K562 (cell line): ENCODE data around the gene CDH18. TPM values are rescaled to one million over a fixed set of nuclear protein-coding genes. Genes with fewer than 3 reads are reported as not detected.

ENCODE experiments used
- ATAC-seq: fragments of 200-7000 bp; cut with Tn5 transposase; 3 replicates; pipeline ENCODE4 v1.9.1; 2020; ENCODE audit warnings: moderate library complexity
- BruUV-seq: library from RNA; stranded (reverse); fragments of 400-500 nt; replicated peaks from 2 replicates; lab custom pipeline; 2021; lab: Mats Ljungman, UMichigan
- CTCF ChIA-PET: fragments of 300-600 bp; formaldehyde crosslinking; extraction: SDS; loops from one replicate; lab custom pipeline; 2021; ENCODE audit warnings: low intra/inter-chr PET ratio; lab: Yijun Ruan, JAX
- POLR2A ChIA-PET: fragments of 300-600, 350-650 bp; sonication (Branson Sonifier 250); formaldehyde crosslinking; extraction: SDS; loops from one replicate; lab custom pipeline; 2021; ENCODE audit warnings: antibody characterized with exemption, inconsistent platforms; lab: Yijun Ruan, JAX
- DNase-seq, 4 experiments: peaks; one replicate each; pipeline versions ENCODE4 v3.0.0 to v3.0.0-alpha.2; 2011 to 2018; ENCODE audit warnings: low spot score in 3 of 4, mixed read lengths in 3 of 4; ENCODE audit errors: extremely low read depth in 1 of 4
- FAIRE-seq: peaks from 2 replicates; lab custom pipeline; 2011; peaks lifted over from hg19 to GRCh38; lab: Jason Lieb, UNC
- H2AFZ ChIP-seq: 2 replicates; pipeline ENCODE4 v1.6.0; 2011; ENCODE audit warnings: low read depth, low read length, control low read depth, inconsistent platforms
- H3K27ac ChIP-seq: fragments of 200-600 bp; 3 replicates; pipeline ENCODE4 v1.8.0; 2011; ENCODE audit warnings: low read depth, mild to moderate bottlenecking, control low read depth, inconsistent platforms, low read length, moderate library complexity, mixed read lengths; ENCODE audit errors: extremely low read depth
- H3K27me3 ChIP-seq, 2 experiments: fragments of 300-600 bp in 1 of 2; 2 replicates in 1 of 2; 3 replicates in 1 of 2; pipeline versions ENCODE4 v1.6.0 to v1.8.0; 2011; ENCODE audit warnings: inconsistent platforms in 2 of 2, low read length in 2 of 2, mild to moderate bottlenecking in 1 of 2, mixed read lengths in 1 of 2, moderate library complexity in 1 of 2; ENCODE audit not compliant: control insufficient read depth in 2 of 2, insufficient read depth in 2 of 2
- H3K36me3 ChIP-seq: fragments of 300-600 bp; 3 replicates; pipeline ENCODE4 v1.8.0; 2011; ENCODE audit warnings: mild to moderate bottlenecking, low read length, inconsistent platforms; ENCODE audit not compliant: control insufficient read depth, insufficient read depth
- H3K4me1 ChIP-seq, 2 experiments: fragments of 200-600 bp in 1 of 2; replicated peaks in 1 of 2; 2 replicates in 1 of 2; 3 replicates in 1 of 2; pipeline versions ENCODE4 v1.5.1 to v1.8.0; 2011; ENCODE audit warnings: inconsistent platforms in 2 of 2, low read length in 2 of 2, mild to moderate bottlenecking in 1 of 2, mixed read lengths in 1 of 2, moderate library complexity in 1 of 2; ENCODE audit not compliant: control insufficient read depth in 2 of 2, insufficient read depth in 2 of 2
- H3K4me2 ChIP-seq: 2 replicates; pipeline ENCODE4 v1.6.1; 2011; ENCODE audit warnings: low read length, control low read depth, inconsistent platforms, mixed read lengths; ENCODE audit not compliant: insufficient read depth
- H3K4me3 ChIP-seq: fragments of 200-600 bp; sonication (generic), shearing (Covaris generic); 2 replicates; pipeline ENCODE4 v1.5.1; 2016; ENCODE audit warnings: control low read depth, inconsistent platforms
- H3K79me2 ChIP-seq: fragments of 200-600 bp; 3 replicates; pipeline ENCODE4 v1.8.0; 2011; ENCODE audit warnings: low read length, inconsistent platforms; ENCODE audit not compliant: control insufficient read depth, insufficient read depth
- H3K9ac ChIP-seq, 2 experiments: 2 replicates each; pipeline versions ENCODE4 v1.6.0 to v1.6.1; 2011; ENCODE audit warnings: low read depth in 2 of 2, low read length in 2 of 2, control low read depth in 1 of 2, inconsistent platforms in 1 of 2, mild to moderate bottlenecking in 1 of 2, mixed read lengths in 1 of 2; ENCODE audit not compliant: insufficient read depth in 1 of 2
- H3K9me1 ChIP-seq: one replicate; pipeline ENCODE4 v1.6.0; 2011; ENCODE audit warnings: inconsistent platforms, mild to moderate bottlenecking, low read length, moderate library complexity; ENCODE audit not compliant: control insufficient read depth, insufficient read depth
- H3K9me3 ChIP-seq: replicated peaks from 2 replicates; pipeline ENCODE4 v1.5.1; 2011; ENCODE audit warnings: low read depth, low read length, inconsistent platforms; ENCODE audit not compliant: control insufficient read depth, insufficient read depth
- H4K20me1 ChIP-seq: replicated peaks from 2 replicates; pipeline ENCODE4 v1.6.1; 2011; ENCODE audit warnings: low read length, inconsistent platforms, mixed read lengths; ENCODE audit not compliant: control insufficient read depth, insufficient read depth
- HNRNPL ChIP-seq: fragments of 200-400 bp; formaldehyde crosslinking; IDR thresholded peaks from 2 replicates; pipeline ENCODE4 v1.6.1; 2017; ENCODE audit warnings: low read depth, mild to moderate bottlenecking, low read length
- KLF6 ChIP-seq: fragments of 250-450 bp; sonication (Bioruptor Pico); IDR thresholded peaks from 2 replicates; pipeline ENCODE4 v1.4.0; 2020; ENCODE audit warnings: mild to moderate bottlenecking, moderate library complexity, borderline replicate concordance
- RBM17 ChIP-seq: fragments of 200-400 bp; formaldehyde crosslinking; IDR thresholded peaks from 2 replicates; pipeline ENCODE4 v1.6.1; 2017; ENCODE audit warnings: low read depth, mild to moderate bottlenecking, low read length, borderline replicate concordance
- ZNF316 ChIP-seq: fragments of 450-650 bp; IDR thresholded peaks from 2 replicates; pipeline ENCODE4 v1.6.1; 2016
- ZNF77 ChIP-seq: fragments of 250-450 bp; sonication (Bioruptor Pico); IDR thresholded peaks from 2 replicates; pipeline ENCODE4 v1.5.0; 2020
- WGBS: fragments of 100-300 bp; shearing (Covaris generic); methylation state at CpG from one replicate; pipeline ENCODE4 v1.1.6; 2016; ENCODE audit warnings: low coverage, mixed read lengths; ENCODE audit not compliant: insufficient coverage; ENCODE audit errors: missing lambda C conversion rate; 5-methylcytosine and 5-hydroxymethylcytosine counted together
- in situ Hi-C: fragments of 300-500 bp; cut with MboI; formaldehyde crosslinking; loops from 4 replicates; pipeline ENCODE4 v1.15.0; 2018; ENCODE audit warnings: inconsistent platforms, mixed read lengths
- intact Hi-C: fragments of 100-400 bp; cut with micrococcal nuclease; formaldehyde crosslinking; loops from 2 replicates; pipeline ENCODE4 v1.14.2; 2022
- polyA plus RNA-seq, 8 experiments: library from polyadenylated mRNA; depleted of rRNA in 4 of 8; stranded (reverse) in 5 of 8; unstranded in 3 of 8; fragments of >200 nt; fragmentation: Nextera tagmentation in 2 of 8; fragmentation: Illumina TruSeq in 1 of 8; extraction: Ambion mirVana in 2 of 8; extraction: Trizol in 1 of 8; gene quantifications; 2 replicates each; pipeline versions ENCODE4 v1.2.1 to v1.2.3, GENCODE V29; 2011 to 2014; ENCODE audit warnings: inconsistent platforms in 1 of 8, missing spikeins in 1 of 8
- total RNA-seq, 7 experiments: library from RNA; depleted of rRNA in 6 of 7; stranded (reverse); fragments of >200 nt in 6 of 7; fragmentation: Illumina TruSeq in 2 of 7; extraction: Trizol in 2 of 7; gene quantifications; 2 replicates each; pipeline versions ENCODE4 v1.2.1 to v1.2.3, GENCODE V29; 2011 to 2021; ENCODE audit warnings: low replicate concordance in 1 of 7

Gene CDH18
- total and polyA plus RNA-seq, 9 of the 15 experiments (the other 6 are each of a cell fraction or from before 2014, with no cell fraction given): 0.18 to 1.4 (median 0.31) TPM

DNA sequence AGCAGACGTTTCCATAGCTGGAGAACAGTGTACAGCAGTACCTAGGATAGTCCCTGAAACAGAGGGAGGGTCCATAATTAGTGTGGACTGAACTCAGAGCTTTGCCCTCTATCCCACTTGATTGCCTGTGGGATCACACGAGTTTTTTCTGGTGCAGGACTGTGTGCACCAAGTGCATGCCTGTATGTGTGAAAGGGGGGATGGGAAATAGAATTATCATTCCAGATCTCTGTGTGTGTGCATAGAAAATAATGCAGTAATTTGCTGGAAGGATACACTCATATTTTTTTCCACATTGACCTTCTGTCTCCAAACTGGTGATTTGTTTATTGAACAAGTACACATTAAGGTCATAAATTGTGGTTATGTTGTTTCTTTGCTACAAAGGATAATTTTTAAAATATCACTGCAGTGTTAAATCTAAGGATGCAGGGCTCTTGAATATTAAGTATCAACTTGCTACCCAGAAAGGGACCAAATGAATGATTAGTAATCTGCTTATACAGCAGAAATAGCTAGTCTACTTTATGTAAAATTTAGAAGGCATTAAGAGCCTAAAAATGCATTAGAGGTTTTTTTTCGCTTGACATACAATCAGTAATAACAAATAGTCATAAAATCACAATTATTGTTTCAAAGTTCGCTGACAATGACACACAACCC is 292.9 kb downstream of the CDH18 start:
- no peaks in the 10 kb centered on the region for H3K9me1 ChIP-seq
- H3K9me3 ChIP-seq: no peaks in the 10 kb centered on the region
- TF ChIP-seq HNRNPL: no peak
- peak; percentile 16; the same call in 1 of the 2 replicates for TF ChIP-seq ZNF316
- TF ChIP-seq, all 486 proteins: peak for 1
- in situ Hi-C loops (no loop called here), intact Hi-C loops (no loop called here)
- Histone ChIP-seq H3K4me3 (no peak overlapping the region), H3K4me1 (no peaks in the 10 kb centered on the region), H3K27me3 (no peaks in the 10 kb centered on the region), H3K9ac (no peak overlapping the region), H3K36me3 (no peaks in the 10 kb centered on the region), H3K79me2 (no peaks in the 10 kb centered on the region), H3K4me2 (no peak overlapping the region), H3K27ac (no peak overlapping the region), H2AFZ (no peak overlapping the region), H4K20me1 (no peaks in the 10 kb centered on the region)
- POLR2A ChIA-PET: no interaction called here
- DNase-seq (no peak), FAIRE-seq (no peak), ATAC-seq (no peak)
- BruUV-seq: no TSS peak
- WGBS: 0% methylated on average over 4 of the region's 4 CpGs
- CTCF ChIA-PET: no interaction called here

DNA sequence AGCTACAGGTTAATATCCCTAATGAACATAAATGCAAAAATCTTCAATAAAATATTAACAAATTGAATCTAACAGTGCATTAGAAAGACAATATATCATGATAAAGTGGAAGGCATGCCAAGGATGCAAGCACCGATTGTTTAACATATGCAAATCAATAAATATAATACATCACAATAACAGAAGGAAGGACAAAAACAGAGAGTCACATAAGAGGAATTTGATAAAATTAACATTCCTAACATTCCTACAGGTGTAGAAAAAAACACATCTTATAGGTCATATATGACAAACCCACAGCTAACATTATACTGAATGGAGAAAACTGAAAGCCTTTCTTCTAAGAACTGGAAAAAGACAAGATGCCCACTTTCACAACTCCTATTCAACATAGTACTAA is 297.0 kb downstream of the CDH18 start:
- Histone ChIP-seq H3K4me2 (no peak overlapping the region), H3K9me1 (no peaks in the 10 kb centered on the region), H3K4me1 (no peaks in the 10 kb centered on the region), H3K27ac (no peak overlapping the region), H3K36me3 (no peaks in the 10 kb centered on the region), H3K9ac (no peak overlapping the region), H3K9me3 (no peaks in the 10 kb centered on the region), H3K27me3 (no peaks in the 10 kb centered on the region), H3K79me2 (no peaks in the 10 kb centered on the region), H4K20me1 (no peaks in the 10 kb centered on the region), H2AFZ (no peak overlapping the region), H3K4me3 (no peak overlapping the region)
- ATAC-seq (no peak), FAIRE-seq (no peak), DNase-seq (no peak)
- no TSS peak for BruUV-seq
- intact Hi-C loops: no loop called here
- ChIA-PET POLR2A (no interaction called here), CTCF (no interaction called here)
- in situ Hi-C loops: no loop called here
- no peak for TF ChIP-seq RBM17
- no peak for TF ChIP-seq ZNF77 (CRISPR knock-in tag)
- TF ChIP-seq HNRNPL: no peak
- TF ChIP-seq KLF6: no peak
- WGBS: 0% methylated on average over 1 of the region's 1 CpG
